CD4-positive, alpha-beta T cell treated with Interleukin-6 for 4 hours (primary cell): ENCODE measurements around the gene POTEB2.
"Not testable (repeated sequence)": the region's sequence is repeated elsewhere in the genome, so short reads cannot be mapped to it uniquely, and the experiment has no call there.

ENCODE experiments used
- DNase-seq: peaks from one replicate; pipeline ENCODE4 v3.0.0-alpha.2; 2020; ENCODE audit warnings: mixed read lengths

POTEB2 gene

GRCh38 chr15:20866214-20866613 lies at the start of gene POTEB2:
POTEB2 (minus strand) TSS chr15:20866314; CDS start chr15:20866281, 33 bp downstream.
- not testable (repeated sequence) for DNase-seq

- DNase-seq: not testable (repeated sequence)
These were observed 13.8 kb upstream of the POTEB2 start for GRCh38 chr15:20879916-20880315.

- not testable (repeated sequence) for DNase-seq
These were observed 12.3 kb upstream of the POTEB2 start for GRCh38 chr15:20878464-20878863.

GRCh38 chr15:20877819-20878218 lies 11.7 kb upstream of the POTEB2 start:
- not testable (repeated sequence) for DNase-seq
